DND-41 (cell line): ENCODE data around the gene KDM3A.

Experiments used
- ATAC-seq: fragments of 200-7000 bp; cut with Tn5 transposase; 3 replicates; pipeline ENCODE4 v1.9.1; 2021; ENCODE audit warnings: low read depth; ENCODE audit not compliant: insufficient read depth
- DNase-seq: peaks from one replicate; pipeline ENCODE4 v3.0.0-alpha.2; 2020
- H2AFZ ChIP-seq: 2 replicates; pipeline ENCODE4 v1.6.0; 2012; ENCODE audit warnings: low read depth, low read length
- H3K27ac ChIP-seq: 2 replicates; pipeline ENCODE4 v1.5.1; 2012; ENCODE audit warnings: low read length, inconsistent platforms
- H3K27me3 ChIP-seq: fragments of 200-600 bp; sonication (generic); 2 replicates; pipeline ENCODE4 v1.6.0; 2012; ENCODE audit warnings: low read length, mild to moderate bottlenecking, inconsistent platforms; ENCODE audit not compliant: insufficient read depth, poor library complexity
- H3K36me3 ChIP-seq: 2 replicates; pipeline ENCODE4 v1.5.1; 2012; ENCODE audit warnings: low read length, inconsistent platforms; ENCODE audit not compliant: insufficient read depth
- H3K4me1 ChIP-seq: 2 replicates; pipeline ENCODE4 v1.5.1; 2012; ENCODE audit warnings: mild to moderate bottlenecking, low read length; ENCODE audit not compliant: insufficient read depth
- H3K4me2 ChIP-seq: 2 replicates; pipeline ENCODE4 v1.6.0; 2012; ENCODE audit warnings: mild to moderate bottlenecking, moderate library complexity, low read length, inconsistent platforms; ENCODE audit not compliant: insufficient read depth
- H3K4me3 ChIP-seq, 2 experiments: fragments of 200-600 bp in 1 of 2; shearing (Covaris generic) in 1 of 2; 2 replicates each; pipeline ENCODE4 v1.5.1; 2012 to 2016; ENCODE audit warnings: inconsistent platforms in 2 of 2, low read length in 2 of 2, mild to moderate bottlenecking in 2 of 2, low read depth in 1 of 2, moderate library complexity in 1 of 2
- H3K79me2 ChIP-seq: 2 replicates; pipeline ENCODE4 v1.6.0; 2012; ENCODE audit warnings: low read length, inconsistent platforms; ENCODE audit not compliant: insufficient read depth
- H3K9ac ChIP-seq: 2 replicates; pipeline ENCODE4 v1.6.0; 2012; ENCODE audit warnings: low read depth, mild to moderate bottlenecking, inconsistent platforms, low read length, moderate library complexity
- H3K9me3 ChIP-seq: 2 replicates; pipeline ENCODE4 v1.5.1; 2012; ENCODE audit warnings: low read length, moderate library complexity, mild to moderate bottlenecking, inconsistent platforms; ENCODE audit not compliant: insufficient read depth, severe bottlenecking
- H4K20me1 ChIP-seq: 2 replicates; pipeline ENCODE4 v1.6.0; 2012; ENCODE audit warnings: low read length; ENCODE audit not compliant: insufficient read depth
- EZH2 ChIP-seq: IDR thresholded peaks from 3 replicates; pipeline ENCODE4 v1.6.1; 2012; ENCODE audit warnings: borderline replicate concordance, low read depth, mild to moderate bottlenecking, moderate library complexity, low read length, inconsistent platforms; ENCODE audit not compliant: severe bottlenecking
- TF ChIP-seq, protein P1 (sequence below): IDR thresholded peaks from 2 replicates; pipeline ENCODE4 v1.5.1; 2012; ENCODE audit warnings: borderline replicate concordance, low read length, moderate library complexity, mild to moderate bottlenecking; ENCODE audit not compliant: poor library complexity, severe bottlenecking; ENCODE audit errors: extremely low read depth

KDM3A gene

DNA sequence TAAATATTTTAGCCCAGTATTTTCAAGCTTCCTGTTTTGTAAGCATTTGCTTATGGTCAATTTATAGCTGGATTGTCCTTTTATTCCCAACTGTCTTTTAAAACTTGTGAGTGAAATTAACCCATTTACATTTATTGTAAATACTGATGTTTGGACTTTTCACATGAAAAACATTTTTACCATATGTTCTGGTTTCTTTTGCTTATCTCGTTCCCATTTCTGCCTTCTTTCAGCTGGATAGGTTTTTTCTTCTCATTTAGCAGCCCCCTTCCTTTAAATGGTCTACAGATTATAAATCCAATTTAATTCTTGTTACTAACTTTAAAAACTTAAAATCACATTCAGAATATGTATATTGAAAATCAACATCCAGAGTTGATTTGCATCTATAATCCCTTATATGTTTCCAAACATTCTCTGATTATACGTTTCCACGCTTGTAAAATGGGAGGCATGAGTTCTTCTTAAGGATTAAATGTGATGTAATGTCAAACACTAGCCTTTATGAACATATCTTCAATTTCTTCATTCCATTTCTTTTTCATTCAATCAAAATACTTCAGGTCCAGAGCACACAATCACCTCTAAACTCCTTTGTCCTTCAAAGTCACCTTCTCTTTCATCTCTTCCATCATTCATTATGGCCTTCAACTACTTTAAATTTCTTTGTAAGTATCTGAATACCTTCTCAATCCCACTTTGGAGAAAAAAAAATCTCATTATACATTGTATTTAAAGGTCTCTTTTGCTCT is 1.1 kb upstream of the KDM3A start:
- H2AFZ ChIP-seq: peak overlapping the region; percentile 86
- no peak for ATAC-seq
- TF ChIP-seq EZH2: no peak
- TF ChIP-seq, protein P1, sequence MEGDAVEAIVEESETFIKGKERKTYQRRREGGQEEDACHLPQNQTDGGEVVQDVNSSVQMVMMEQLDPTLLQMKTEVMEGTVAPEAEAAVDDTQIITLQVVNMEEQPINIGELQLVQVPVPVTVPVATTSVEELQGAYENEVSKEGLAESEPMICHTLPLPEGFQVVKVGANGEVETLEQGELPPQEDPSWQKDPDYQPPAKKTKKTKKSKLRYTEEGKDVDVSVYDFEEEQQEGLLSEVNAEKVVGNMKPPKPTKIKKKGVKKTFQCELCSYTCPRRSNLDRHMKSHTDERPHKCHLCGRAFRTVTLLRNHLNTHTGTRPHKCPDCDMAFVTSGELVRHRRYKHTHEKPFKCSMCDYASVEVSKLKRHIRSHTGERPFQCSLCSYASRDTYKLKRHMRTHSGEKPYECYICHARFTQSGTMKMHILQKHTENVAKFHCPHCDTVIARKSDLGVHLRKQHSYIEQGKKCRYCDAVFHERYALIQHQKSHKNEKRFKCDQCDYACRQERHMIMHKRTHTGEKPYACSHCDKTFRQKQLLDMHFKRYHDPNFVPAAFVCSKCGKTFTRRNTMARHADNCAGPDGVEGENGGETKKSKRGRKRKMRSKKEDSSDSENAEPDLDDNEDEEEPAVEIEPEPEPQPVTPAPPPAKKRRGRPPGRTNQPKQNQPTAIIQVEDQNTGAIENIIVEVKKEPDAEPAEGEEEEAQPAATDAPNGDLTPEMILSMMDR: no peak
- DNase-seq: no peak
- peak overlapping the region; percentile 57; the same call in 1 of the 2 replicates for H3K4me2 ChIP-seq
- H3K36me3 ChIP-seq: peaks cover 35% of the 10 kb centered on the region
- no peaks in the 10 kb centered on the region for H3K27me3 ChIP-seq
- no peak overlapping the region; the same call in 1 of the 2 replicates for H3K9ac ChIP-seq
- H3K9me3 ChIP-seq: peaks cover 29% of the 10 kb centered on the region
- peak overlapping the region; percentile 98 for H3K27ac ChIP-seq
- H4K20me1 ChIP-seq: peaks cover 31% of the 10 kb centered on the region
- H3K4me1 ChIP-seq: peaks cover 34% of the 10 kb centered on the region
- H3K79me2 ChIP-seq: peaks cover 34% of the 10 kb centered on the region
- peak overlapping the region in 1 of 2 experiments; percentile 23; a peak in 1 of 4 replicates for H3K4me3 ChIP-seq

DNA sequence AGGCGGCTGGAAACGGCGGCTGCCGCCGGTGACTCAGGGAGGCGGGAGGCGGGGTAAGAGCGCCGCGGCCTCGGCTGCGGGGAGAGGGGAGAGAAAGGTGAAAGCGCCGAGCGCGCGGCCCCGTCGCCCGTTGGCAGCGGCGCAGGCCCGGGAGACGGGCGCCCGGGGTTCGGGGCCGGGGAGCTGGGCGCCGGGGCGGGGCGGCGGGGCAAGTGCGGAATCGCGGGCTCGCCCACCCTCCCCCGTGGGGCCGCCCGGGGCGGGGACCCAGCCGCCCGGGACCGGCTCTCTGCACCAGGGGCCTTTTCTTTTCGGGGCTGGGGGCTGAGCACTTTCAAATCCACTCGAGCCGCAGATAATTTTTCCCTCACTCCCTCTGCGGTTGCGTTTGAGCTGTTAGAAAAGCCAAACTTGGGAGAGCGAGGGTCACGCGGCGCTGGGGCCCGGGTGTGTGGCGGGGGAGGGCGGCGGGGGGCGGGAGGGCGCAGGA is 266 bp downstream of the KDM3A start:
- ATAC-seq (no peak), DNase-seq (no peak)
- Histone ChIP-seq H3K4me2 (peak overlapping the region; percentile 80), H3K27ac (peak overlapping the region; percentile 79), H3K9ac (peak overlapping the region; percentile 75), H3K4me3 (peak overlapping the region; percentile 26 to 90; a peak in 3 of 4 replicates), H3K79me2 (peaks cover 47% of the 10 kb centered on the region), H3K27me3 (no peaks in the 10 kb centered on the region), H3K4me1 (peaks cover 46% of the 10 kb centered on the region), H2AFZ (0 out of 2 replicates have a peak overlapping the region, but pooled peaks have one; percentile 44), H3K36me3 (peaks cover 49% of the 10 kb centered on the region), H3K9me3 (peaks cover 29% of the 10 kb centered on the region), H4K20me1 (peaks cover 44% of the 10 kb centered on the region)
- TF ChIP-seq EZH2: no peak
- TF ChIP-seq, protein P1: no peak

DNA sequence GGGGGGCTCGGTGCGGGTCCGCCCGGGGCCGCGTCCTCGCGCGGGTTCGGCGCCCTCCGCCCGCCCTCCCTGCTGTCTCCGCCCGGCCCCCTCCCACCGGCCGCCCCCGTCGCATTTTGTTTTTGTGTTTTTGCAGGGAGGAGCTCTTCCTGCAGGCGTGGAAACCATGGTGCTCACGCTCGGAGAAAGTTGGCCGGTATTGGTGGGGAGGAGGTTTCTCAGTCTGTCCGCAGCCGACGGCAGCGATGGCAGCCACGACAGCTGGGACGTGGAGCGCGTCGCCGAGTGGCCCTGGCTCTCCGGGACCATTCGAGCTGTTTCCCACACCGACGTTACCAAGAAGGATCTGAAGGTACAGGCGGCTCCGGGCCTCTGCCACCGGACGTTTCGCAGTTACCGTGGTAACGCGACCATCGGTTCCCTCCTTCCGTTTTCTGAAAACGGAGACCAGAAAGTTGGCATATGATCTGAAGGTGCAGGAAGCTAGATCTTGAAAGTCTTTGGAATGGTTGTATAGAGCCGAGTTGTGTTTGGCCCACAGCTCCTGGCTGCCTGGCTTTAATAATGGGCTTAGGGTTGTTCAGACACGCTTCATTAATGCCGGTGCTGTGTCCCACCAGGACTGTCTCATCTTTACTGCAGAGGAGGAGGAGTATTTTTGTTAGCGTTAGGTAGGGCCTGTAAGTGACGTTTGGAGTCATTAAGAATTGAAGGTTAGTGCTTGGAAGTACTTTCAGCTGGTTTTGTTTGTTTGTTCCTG is 891 bp downstream of the KDM3A start:
- peaks cover 49% of the 10 kb centered on the region for H4K20me1 ChIP-seq
- peak overlapping the region; percentile 80 for H3K4me2 ChIP-seq
- TF ChIP-seq, protein P1: no peak
- TF ChIP-seq EZH2: no peak
- no peaks in the 10 kb centered on the region for H3K27me3 ChIP-seq
- peaks cover 52% of the 10 kb centered on the region for H3K4me1 ChIP-seq
- H3K4me3 ChIP-seq: peak overlapping the region; percentile 50 to 90
- DNase-seq (peak; percentile 77), ATAC-seq (peak; percentile 20)
- H3K27ac ChIP-seq: peak overlapping the region; percentile 76
- H3K36me3 ChIP-seq: peaks cover 55% of the 10 kb centered on the region
- peaks cover 54% of the 10 kb centered on the region for H3K79me2 ChIP-seq
- peaks cover 29% of the 10 kb centered on the region for H3K9me3 ChIP-seq
- H3K9ac ChIP-seq: peak overlapping the region; percentile 75
- H2AFZ ChIP-seq: peak overlapping the region; percentile 66; the same call in 1 of the 2 replicates
